K562 treated with DMSO at 1 percent for 12 hours (cell line): ENCODE results near the gene NFIC. TPM values are rescaled to one million over a fixed set of nuclear protein-coding genes. Genes with fewer than 3 reads are reported as not detected.

Experiments
- total RNA-seq: library from RNA; unstranded; fragments of 300-600 nt; gene quantifications from 2 replicates; pipeline ENCODE4 v1.2.3, GENCODE V29; 2022; ENCODE audit not compliant: insufficient read depth

NFIC gene
- 9.1 and 37.3 TPM in 2 replicates for total RNA-seq

DNA sequence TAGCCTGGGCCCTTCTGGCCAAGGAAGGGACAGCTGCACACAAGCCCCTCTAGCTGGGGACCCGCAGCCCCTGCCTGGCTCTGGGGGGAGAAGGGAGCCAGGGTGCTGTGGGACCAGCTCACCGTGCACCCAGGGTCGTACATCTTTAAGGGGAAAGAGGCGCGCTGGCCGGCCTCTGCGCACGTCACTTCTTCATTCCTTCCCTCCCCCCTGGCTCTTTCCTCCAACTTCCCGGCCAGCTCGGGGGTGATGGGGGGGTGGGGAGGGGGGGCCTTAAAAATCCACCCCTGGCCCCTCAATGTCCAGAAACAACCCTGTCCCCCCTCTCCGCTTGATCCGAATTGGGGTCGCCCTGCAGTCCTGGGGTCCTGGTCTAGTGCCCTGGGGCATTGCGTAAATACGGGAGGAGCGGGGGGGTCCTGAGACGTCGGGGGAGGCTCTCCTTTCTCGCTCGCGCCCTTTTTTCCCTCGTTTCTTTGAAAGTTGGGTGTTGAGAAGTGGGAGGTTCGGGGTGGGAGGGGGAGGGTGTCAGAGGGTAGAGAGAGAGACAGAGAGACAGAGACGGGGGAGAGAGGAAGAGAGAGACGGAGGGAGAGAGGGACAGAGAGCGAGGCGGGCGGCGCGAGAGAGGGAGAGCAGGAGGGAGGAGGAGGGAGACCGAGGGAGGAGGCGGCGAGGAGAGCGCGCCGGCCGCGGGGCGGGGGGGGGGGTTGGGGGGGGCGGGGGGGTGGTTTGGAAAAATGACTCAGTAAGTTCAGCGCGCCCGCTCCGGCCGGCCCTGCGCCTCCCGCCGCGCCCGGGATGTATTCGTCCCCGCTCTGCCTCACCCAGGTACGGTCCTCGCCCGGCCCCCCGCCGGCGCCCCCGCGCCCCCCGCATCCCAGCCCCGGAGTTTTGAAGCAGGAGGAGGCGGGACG lies at the start of gene NFIC:
NFIC (plus strand) TSS at position 748 of the 917 bp plus-strand sequence; CDS start at position 802, 54 bp downstream.

DNA sequence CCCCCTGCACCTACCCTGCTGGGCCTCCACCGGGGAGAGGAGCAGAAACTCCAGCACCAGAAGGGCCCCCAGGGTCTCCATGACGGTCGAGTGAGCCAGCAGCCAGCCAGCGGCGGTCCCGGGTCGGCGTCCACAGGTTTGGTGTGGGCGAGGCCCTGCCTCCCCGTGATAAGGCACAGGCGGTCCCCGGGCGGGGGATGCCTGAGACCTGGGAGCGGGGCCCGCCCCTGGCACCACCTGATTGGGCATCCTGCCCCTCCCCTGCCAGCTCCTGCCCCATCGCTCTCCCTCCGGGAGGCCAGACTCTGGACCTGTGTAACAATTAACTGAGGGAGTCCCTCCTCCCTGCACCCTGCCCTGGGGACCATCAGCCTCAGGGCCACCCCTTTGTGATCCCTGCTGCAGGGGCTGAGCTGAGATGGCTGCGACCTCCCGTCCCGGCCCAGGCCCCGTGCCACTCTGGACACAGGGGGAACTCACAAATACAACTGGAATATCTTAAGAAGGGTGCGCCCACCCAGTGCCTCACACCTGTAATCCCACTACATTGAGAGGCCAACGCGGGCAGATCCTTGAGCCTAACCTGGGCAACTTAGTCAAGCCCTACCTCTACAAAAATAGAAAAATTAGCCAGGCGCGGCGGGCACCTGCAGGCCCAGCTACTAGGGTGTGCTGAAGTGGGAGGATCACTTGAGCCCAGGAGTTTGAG lies 114.2 kb downstream of the NFIC start, which contains the start of gene SMIM24:
SMIM24 (minus strand) TSS at position 143 of the 709 bp plus-strand sequence; CDS start at position 81, 62 bp downstream.

GRCh38 chr19:3483226-3483628 lies 116.8 kb downstream of the NFIC start, which contains the start of gene SMIM44:
Gene SMIM44, minus strand, starts transcription at chr19:3483441. Its CDS starts 38 bp downstream, at chr19:3483403.

GRCh38 chr19:3500429-3501101 lies 134.2 kb downstream of the NFIC start, which contains the start of gene DOHH:
Gene DOHH, minus strand, starts transcription at chr19:3500674. Its CDS starts 3,860 bp downstream, at chr19:3496814.

DNA sequence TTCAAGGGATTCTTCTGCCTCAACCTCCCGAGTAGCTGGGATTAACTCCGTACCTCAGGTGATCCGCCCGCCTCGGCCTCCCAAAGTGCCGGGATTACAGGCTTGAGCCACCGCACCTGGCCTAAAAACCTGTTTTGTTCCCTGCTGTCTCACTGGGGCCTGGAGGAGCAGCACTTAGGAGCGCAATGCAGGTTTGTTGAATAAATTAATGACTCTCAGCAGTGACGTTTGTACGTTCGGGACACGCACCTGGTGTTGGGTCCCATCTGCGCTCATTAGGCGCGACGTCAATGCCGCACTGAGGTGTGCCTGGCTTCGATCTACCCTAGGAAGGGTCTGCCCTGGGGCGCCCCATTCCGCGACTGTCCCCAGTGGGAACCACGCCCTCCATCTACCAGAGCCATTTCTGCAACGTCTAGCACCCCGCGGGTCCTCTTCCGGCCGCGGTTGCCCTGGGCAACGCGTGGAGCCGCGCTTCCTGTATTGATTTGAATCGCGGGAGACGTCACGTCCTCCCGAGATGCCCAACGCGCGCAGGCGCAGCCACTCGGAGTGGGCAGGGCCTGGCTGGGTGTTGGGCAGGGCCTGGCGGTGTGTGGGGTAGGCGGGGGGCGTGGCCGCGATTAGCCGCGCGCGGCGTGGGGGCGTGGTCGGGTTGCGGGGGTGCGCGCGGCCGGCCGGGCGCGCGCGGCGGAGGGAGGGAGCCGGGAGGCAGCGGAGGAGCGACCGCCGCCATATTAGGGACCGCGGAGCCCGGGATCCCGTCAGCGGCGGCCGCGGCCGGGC lies 139.4 kb downstream of the NFIC start, which contains the start of gene FZR1:
FZR1 (plus strand) TSS at position 714 of the 786 bp plus-strand sequence. CDS start 16,679 bp downstream, outside the sequence.

Other genes starting within 250 kb of the NFIC start
- gene GNA15, start 230.6 kb upstream of the NFIC start, total RNA-seq: not detected in 2 replicates
- gene S1PR4, start 187.8 kb upstream of the NFIC start, total RNA-seq: not detected in 2 replicates
- 48.9 and 57.2 TPM in 2 replicates for gene NCLN, start 180.7 kb upstream of the NFIC start, total RNA-seq
- not detected in 2 replicates for gene CELF5, start 141.9 kb upstream of the NFIC start, total RNA-seq
- 2.0 and 3.8 TPM in 2 replicates for gene SMIM24, start 113.9 kb downstream of the NFIC start, total RNA-seq
- not detected in 2 replicates for gene SMIM44, start 116.9 kb downstream of the NFIC start, total RNA-seq
- 24.2 and 31.1 TPM in 2 replicates for gene DOHH, start 134.1 kb downstream of the NFIC start, total RNA-seq
- gene FZR1, start 139.7 kb downstream of the NFIC start, total RNA-seq: 23.4 and 35.5 TPM in 2 replicates
- gene TEKTIP1, start 172.6 kb downstream of the NFIC start, total RNA-seq: 1.9 TPM in 1 of 2 replicates, not detected in the other
- gene MFSD12, start 191.0 kb downstream of the NFIC start, total RNA-seq: 92.6 and 127 TPM in 2 replicates
- 213 and 233 TPM in 2 replicates for gene HMG20B, start 206.4 kb downstream of the NFIC start, total RNA-seq
- 2.0 and 4.0 TPM in 2 replicates for gene GIPC3, start 218.9 kb downstream of the NFIC start, total RNA-seq
- 14.3 and 15.3 TPM in 2 replicates for gene TBXA2R, start 240.3 kb downstream of the NFIC start, total RNA-seq